Measurements from ENCODE around the gene GOLGA1.

DNA sequence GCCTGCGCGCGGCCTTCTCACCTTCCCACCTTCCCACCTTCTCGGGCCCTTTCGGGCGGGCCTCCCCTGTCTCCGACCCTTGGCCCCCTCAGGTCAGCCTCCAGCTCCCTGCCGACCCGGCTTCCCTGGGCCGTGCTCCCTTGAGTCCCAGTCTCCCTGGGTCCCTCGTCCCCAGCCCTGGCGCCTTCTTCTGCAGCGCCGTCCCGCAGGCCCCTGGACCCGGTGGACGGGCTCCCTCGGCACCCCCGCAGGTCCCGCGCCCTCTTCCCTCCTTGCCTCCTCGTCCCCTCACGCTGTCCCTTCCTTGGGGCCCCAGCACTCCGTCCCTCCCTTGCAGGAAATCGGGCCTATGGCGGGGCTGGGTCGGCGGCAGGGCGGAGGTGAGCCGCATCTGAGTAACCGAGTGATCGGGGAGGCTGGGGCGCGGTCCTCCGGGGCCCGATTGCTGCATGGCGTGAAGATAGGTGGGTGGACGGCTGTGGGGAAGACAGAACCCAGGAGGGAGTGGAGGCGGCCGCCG is 71.4 kb downstream of the GOLGA1 start:
- TF ChIP-seq EZH2 (optimal IDR thresholded peaks at IDR 0.05; ENCODE audit: low read depth, low read length), result no peak
- TF ChIP-seq, protein P1, sequence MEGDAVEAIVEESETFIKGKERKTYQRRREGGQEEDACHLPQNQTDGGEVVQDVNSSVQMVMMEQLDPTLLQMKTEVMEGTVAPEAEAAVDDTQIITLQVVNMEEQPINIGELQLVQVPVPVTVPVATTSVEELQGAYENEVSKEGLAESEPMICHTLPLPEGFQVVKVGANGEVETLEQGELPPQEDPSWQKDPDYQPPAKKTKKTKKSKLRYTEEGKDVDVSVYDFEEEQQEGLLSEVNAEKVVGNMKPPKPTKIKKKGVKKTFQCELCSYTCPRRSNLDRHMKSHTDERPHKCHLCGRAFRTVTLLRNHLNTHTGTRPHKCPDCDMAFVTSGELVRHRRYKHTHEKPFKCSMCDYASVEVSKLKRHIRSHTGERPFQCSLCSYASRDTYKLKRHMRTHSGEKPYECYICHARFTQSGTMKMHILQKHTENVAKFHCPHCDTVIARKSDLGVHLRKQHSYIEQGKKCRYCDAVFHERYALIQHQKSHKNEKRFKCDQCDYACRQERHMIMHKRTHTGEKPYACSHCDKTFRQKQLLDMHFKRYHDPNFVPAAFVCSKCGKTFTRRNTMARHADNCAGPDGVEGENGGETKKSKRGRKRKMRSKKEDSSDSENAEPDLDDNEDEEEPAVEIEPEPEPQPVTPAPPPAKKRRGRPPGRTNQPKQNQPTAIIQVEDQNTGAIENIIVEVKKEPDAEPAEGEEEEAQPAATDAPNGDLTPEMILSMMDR (IDR thresholded peaks at IDR 0.05; ENCODE audit: low read length), result no peak
